Kidney epithelial cell (primary cell): ENCODE results near the gene POT1. TPM values are rescaled to one million over a fixed set of nuclear protein-coding genes. Genes with fewer than 3 reads are reported as not detected.

Experiments
- DNase-seq: peaks from one replicate; pipeline ENCODE4 v3.0.0-alpha.2; 2010; ENCODE audit warnings: low read depth
- H3K27me3 ChIP-seq: 2 replicates; pipeline ENCODE4 v1.6.0; 2011; ENCODE audit warnings: low read length; ENCODE audit not compliant: control insufficient read depth, insufficient read depth
- H3K36me3 ChIP-seq: 2 replicates; pipeline ENCODE4 v1.5.1; 2011; ENCODE audit warnings: low read length; ENCODE audit not compliant: control insufficient read depth, insufficient read depth
- H3K4me3 ChIP-seq: 2 replicates; pipeline ENCODE4 v1.5.1; 2011; ENCODE audit warnings: low read depth, mild to moderate bottlenecking, control low read depth, low read length
- CTCF ChIP-seq: IDR thresholded peaks from 2 replicates; pipeline ENCODE4 v1.5.1; 2011; ENCODE audit warnings: mild to moderate bottlenecking, moderate library complexity, low read length, control low read depth, inconsistent platforms; ENCODE audit not compliant: insufficient read depth, poor library complexity, severe bottlenecking
- total RNA-seq: library from RNA; depleted of rRNA; stranded (reverse); fragments of >200 nt; gene quantifications from 2 replicates; pipeline ENCODE4 v1.2.3, GENCODE V29; 2015

POT1 gene
- total RNA-seq, 1 donor from 2014 or later, result 15.8 TPM

GRCh38 chr7:124879771-124880170 is 49.9 kb downstream of the POT1 start:
- DNase-seq, result no peak
- H3K4me3 ChIP-seq, result no peak overlapping the region
- H3K27me3 ChIP-seq, result no peaks in the 10 kb centered on the region
- H3K36me3 ChIP-seq, result no peaks in the 10 kb centered on the region
- no peak for TF ChIP-seq CTCF

GRCh38 chr7:124879103-124879502 is 50.5 kb downstream of the POT1 start:
- Histone ChIP-seq H3K27me3 (no peaks in the 10 kb centered on the region), H3K36me3 (no peaks in the 10 kb centered on the region), H3K4me3 (no peak overlapping the region)
- no peak for TF ChIP-seq CTCF
- DNase-seq, result no peak

- no peak for TF ChIP-seq CTCF
- Histone ChIP-seq H3K4me3 (no peak overlapping the region), H3K27me3 (no peaks in the 10 kb centered on the region), H3K36me3 (no peaks in the 10 kb centered on the region)
- no peak for DNase-seq
Measured at GRCh38 chr7:124874644-124875163, 54.9 kb downstream of the POT1 start.

GRCh38 chr7:124857672-124858235 is 71.9 kb downstream of the POT1 start:
- DNase-seq, result no peak
- Histone ChIP-seq H3K27me3 (no peaks in the 10 kb centered on the region), H3K4me3 (no peak overlapping the region), H3K36me3 (no peaks in the 10 kb centered on the region)
- no peak for TF ChIP-seq CTCF

- no peak overlapping the region for H3K4me3 ChIP-seq
- no peaks in the 10 kb centered on the region for H3K27me3 ChIP-seq
- peak; percentile 49 for TF ChIP-seq CTCF
- no peak for DNase-seq
- no peaks in the 10 kb centered on the region for H3K36me3 ChIP-seq
Measured at GRCh38 chr7:124856299-124856888, 73.2 kb downstream of the POT1 start.

- Histone ChIP-seq H3K36me3 (no peaks in the 10 kb centered on the region), H3K27me3 (no peaks in the 10 kb centered on the region), H3K4me3 (no peak overlapping the region)
- no peak for DNase-seq
- TF ChIP-seq CTCF, result no peak
Measured at GRCh38 chr7:124843336-124843735, 86.3 kb downstream of the POT1 start.
